Osteocyte (in vitro differentiated cells): ENCODE data around the gene ETV6. TPM values are rescaled to one million over a fixed set of nuclear protein-coding genes. Genes with fewer than 3 reads are reported as not detected.

Experiments
- DNase-seq: peaks from one replicate; pipeline ENCODE4 v3.0.0; 2021; ENCODE audit warnings: mixed read lengths; ENCODE audit not compliant: unreplicated experiment; ENCODE audit errors: extremely low spot score
- H3K27ac Mint-ChIP-seq: one replicate; pipeline ENCODE4 v1.8.0; 2021; ENCODE audit warnings: mild to moderate bottlenecking, mixed read lengths; ENCODE audit not compliant: unreplicated experiment
- H3K27me3 Mint-ChIP-seq: one replicate; pipeline ENCODE4 v1.8.0; 2021; ENCODE audit warnings: mixed read lengths; ENCODE audit not compliant: unreplicated experiment
- H3K36me3 Mint-ChIP-seq: one replicate; pipeline ENCODE4 v1.8.0; 2021; ENCODE audit warnings: mixed read lengths; ENCODE audit not compliant: unreplicated experiment
- H3K4me1 Mint-ChIP-seq: one replicate; pipeline ENCODE4 v1.8.0; 2021; ENCODE audit warnings: mixed read lengths; ENCODE audit not compliant: unreplicated experiment
- H3K4me3 Mint-ChIP-seq: one replicate; pipeline ENCODE4 v1.8.0; 2021; ENCODE audit warnings: mild to moderate bottlenecking, moderate library complexity, mixed read lengths; ENCODE audit not compliant: unreplicated experiment
- H3K9me3 Mint-ChIP-seq: one replicate; pipeline ENCODE4 v1.8.0; 2021; ENCODE audit warnings: mixed read lengths; ENCODE audit not compliant: unreplicated experiment
- total RNA-seq: library from RNA; stranded (reverse); gene quantifications from 2 replicates; pipeline ENCODE4 v1.2.1, GENCODE V29; 2021
- TF ChIP-seq, protein P1 (sequence below): fragments of 200-600 bp; sonication (generic); IDR thresholded peaks from 2 replicates; pipeline ENCODE4 v1.5.0; 2021; ENCODE audit warnings: antibody characterized with exemption, mild to moderate bottlenecking, moderate library complexity

ETV6 gene
- total RNA-seq, 1 donor from 2014 or later: 24.4 TPM

DNA sequence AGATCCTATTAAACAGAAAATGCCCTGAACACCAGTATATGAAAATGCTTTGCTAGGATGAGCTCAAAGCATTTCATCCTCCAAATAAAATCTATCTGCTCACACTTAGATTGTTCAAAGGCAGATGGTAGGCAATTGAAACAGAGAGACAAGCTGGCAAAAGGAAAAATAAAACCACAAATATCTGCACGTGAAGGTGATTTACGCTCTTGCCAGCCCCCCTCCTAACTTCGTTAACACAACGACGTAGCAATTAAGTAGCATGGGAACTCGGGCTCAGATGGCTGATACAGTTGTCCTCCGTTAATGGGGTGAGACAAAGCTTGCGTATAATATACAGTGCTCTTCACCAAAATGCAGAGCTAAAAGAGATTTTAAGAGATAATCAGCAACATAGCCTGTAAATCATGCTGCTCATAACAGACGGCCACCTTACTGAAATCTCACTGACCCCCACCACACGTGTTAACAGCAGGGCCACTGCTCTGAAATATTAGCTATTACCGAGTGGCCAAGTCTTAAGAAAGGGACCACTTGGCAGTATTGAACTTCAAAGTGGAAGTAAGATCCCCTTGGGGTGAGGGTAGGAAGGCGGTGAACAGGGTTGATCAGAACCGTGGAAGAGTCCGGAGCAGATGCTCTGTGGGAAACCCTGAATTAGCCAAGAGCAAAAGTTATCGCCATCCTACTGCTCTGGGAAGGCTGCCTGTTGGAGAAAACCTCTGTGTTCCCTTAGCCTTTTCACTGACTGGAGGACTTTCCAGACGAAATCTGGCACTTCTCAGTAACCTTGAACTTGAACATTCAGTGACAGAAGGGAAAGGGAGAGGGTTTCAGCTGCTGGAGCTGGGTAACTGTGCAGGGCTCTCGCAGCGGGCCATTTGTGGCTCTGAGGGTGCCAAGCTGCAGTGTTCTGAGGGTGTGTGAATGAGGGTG, 23.1 kb downstream of the ETV6 start:
- peaks cover 29% of the 10 kb centered on the region for H3K4me1 Mint-ChIP-seq
- no peak overlapping the region for H3K27ac Mint-ChIP-seq
- H3K4me3 Mint-ChIP-seq: no peak overlapping the region
- H3K36me3 Mint-ChIP-seq: no peaks in the 10 kb centered on the region
- no peak for DNase-seq
- TF ChIP-seq, protein P1, sequence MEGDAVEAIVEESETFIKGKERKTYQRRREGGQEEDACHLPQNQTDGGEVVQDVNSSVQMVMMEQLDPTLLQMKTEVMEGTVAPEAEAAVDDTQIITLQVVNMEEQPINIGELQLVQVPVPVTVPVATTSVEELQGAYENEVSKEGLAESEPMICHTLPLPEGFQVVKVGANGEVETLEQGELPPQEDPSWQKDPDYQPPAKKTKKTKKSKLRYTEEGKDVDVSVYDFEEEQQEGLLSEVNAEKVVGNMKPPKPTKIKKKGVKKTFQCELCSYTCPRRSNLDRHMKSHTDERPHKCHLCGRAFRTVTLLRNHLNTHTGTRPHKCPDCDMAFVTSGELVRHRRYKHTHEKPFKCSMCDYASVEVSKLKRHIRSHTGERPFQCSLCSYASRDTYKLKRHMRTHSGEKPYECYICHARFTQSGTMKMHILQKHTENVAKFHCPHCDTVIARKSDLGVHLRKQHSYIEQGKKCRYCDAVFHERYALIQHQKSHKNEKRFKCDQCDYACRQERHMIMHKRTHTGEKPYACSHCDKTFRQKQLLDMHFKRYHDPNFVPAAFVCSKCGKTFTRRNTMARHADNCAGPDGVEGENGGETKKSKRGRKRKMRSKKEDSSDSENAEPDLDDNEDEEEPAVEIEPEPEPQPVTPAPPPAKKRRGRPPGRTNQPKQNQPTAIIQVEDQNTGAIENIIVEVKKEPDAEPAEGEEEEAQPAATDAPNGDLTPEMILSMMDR: no peak
- no peaks in the 10 kb centered on the region for H3K9me3 Mint-ChIP-seq
- H3K27me3 Mint-ChIP-seq: no peaks in the 10 kb centered on the region

DNA sequence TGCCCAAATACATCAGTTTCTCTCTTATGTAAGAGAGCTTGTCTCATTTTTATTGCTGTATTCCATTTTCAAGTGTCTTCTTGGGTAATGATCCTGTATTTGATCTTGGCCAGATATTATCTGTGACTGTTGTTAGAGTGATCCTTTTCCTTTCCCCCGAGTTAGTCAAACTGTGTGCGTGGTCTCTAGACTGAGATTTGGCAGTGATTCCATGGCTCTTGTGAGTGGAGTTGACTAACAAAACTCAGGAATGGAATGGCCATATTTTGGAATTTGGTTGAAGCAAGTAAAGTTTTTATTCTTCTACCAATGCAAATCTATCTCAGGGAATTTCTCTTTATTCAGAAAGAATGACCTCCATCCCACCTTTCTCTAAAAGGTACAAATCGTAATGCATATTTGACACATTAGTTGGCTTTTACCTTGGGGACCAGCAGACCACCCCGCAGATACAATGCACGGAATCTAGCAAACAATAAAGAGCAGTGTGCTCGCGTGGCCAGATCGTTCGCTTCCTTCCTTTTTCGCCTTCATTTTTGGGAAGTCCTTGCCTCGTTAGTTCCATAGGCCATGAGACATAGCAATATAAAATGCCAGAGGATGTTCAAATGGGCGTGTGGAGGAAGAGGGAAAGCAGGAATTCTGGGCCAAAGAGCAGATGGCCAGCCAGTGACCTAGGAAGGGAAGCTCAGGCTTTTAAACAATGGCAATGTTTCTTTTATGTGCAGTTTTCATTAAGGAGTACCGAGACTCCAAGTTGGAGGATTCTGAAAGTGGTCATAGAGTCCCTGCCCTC, 24.4 kb downstream of the ETV6 start:
- H3K4me3 Mint-ChIP-seq: no peak overlapping the region
- H3K27me3 Mint-ChIP-seq: no peaks in the 10 kb centered on the region
- peaks cover 21% of the 10 kb centered on the region for H3K4me1 Mint-ChIP-seq
- DNase-seq: no peak
- TF ChIP-seq, protein P1: no peak
- H3K36me3 Mint-ChIP-seq: peaks cover 6% of the 10 kb centered on the region
- H3K27ac Mint-ChIP-seq: no peak overlapping the region
- H3K9me3 Mint-ChIP-seq: no peaks in the 10 kb centered on the region

DNA sequence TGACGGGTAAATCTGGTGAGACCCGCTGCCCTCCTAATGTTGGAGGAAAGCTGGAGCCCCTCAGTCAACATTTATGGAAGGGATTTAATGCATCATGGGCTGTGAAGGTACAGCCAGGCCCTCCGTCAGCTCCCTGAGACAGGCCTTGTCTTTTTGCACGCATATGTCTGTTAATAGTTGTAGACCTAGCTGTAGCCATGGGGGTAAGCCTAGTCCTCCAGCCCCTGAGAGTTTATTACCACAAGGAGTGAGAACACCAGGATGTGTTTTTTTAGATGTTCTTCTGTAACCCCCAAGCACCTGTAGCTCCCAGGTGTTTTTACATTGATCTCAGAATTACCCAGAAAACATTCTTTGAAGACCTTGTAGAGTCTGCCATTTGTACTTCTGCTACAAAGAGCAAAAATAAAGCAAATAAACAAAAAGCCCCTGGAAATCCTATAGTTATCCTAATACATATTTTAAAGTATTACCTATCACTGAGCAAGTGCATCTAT, 25.5 kb downstream of the ETV6 start:
- Mint-ChIP-seq H3K9me3 (no peaks in the 10 kb centered on the region), H3K27ac (no peak overlapping the region), H3K36me3 (peaks cover 6% of the 10 kb centered on the region), H3K4me3 (no peak overlapping the region), H3K4me1 (peaks cover 20% of the 10 kb centered on the region), H3K27me3 (no peaks in the 10 kb centered on the region)
- TF ChIP-seq, protein P1: no peak
- no peak for DNase-seq

DNA sequence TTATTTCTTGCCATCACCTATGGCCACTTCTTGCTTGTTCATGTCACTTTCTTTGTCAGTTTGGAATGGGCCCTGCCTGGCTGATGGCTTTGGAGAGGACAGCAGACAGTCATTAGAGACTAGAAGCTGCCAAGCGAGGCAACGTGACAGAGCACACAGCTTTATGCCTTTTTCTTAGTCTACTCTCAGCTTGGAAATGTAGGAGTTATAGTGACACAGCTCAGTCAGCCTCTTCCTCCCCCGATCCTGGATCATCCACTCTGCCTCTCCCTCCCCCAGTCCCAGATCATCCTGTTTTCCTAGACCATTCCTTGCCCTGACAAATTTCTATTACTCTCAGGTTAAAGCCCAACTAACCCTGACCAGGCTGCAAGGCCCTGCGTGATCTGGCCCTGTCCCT, 26.6 kb downstream of the ETV6 start:
- H3K4me3 Mint-ChIP-seq: no peak overlapping the region
- H3K27me3 Mint-ChIP-seq: no peaks in the 10 kb centered on the region
- TF ChIP-seq, protein P1: no peak
- H3K27ac Mint-ChIP-seq: peak overlapping the region; percentile 1
- peaks cover 6% of the 10 kb centered on the region for H3K36me3 Mint-ChIP-seq
- peaks cover 20% of the 10 kb centered on the region for H3K4me1 Mint-ChIP-seq
- H3K9me3 Mint-ChIP-seq: no peaks in the 10 kb centered on the region
- DNase-seq: no peak

DNA sequence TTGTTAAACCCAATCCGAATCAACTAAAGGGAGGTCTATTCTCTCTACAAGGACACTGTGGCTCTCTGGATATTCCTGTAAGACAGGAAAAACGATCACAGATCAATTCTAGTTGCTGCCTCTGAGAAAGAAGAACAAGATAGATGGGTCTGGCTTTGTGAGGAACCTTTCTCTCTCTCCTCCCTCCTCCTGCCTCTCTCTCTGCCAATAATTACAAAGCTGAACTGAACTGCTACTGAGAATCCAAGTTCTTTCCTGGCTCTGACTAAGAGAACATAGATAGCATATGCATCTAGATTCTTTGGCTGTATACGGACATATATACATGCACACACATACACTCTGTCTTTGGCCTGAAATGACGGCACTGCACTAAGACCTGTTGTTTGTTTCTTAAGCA, 27.6 kb downstream of the ETV6 start:
- H3K36me3 Mint-ChIP-seq: peaks cover 7% of the 10 kb centered on the region
- H3K27ac Mint-ChIP-seq: no peak overlapping the region
- no peaks in the 10 kb centered on the region for H3K27me3 Mint-ChIP-seq
- no peaks in the 10 kb centered on the region for H3K9me3 Mint-ChIP-seq
- no peak overlapping the region for H3K4me3 Mint-ChIP-seq
- H3K4me1 Mint-ChIP-seq: peaks cover 20% of the 10 kb centered on the region
- DNase-seq: no peak
- TF ChIP-seq, protein P1: no peak
